ENCODE measurements around the gene KCNC1. TPM values are rescaled to one million over a fixed set of nuclear protein-coding genes. Genes with fewer than 3 reads are reported as not detected.

Gene KCNC1
- total RNA-seq, 1 experiment from 2014 or later, result 0.04 TPM

DNA sequence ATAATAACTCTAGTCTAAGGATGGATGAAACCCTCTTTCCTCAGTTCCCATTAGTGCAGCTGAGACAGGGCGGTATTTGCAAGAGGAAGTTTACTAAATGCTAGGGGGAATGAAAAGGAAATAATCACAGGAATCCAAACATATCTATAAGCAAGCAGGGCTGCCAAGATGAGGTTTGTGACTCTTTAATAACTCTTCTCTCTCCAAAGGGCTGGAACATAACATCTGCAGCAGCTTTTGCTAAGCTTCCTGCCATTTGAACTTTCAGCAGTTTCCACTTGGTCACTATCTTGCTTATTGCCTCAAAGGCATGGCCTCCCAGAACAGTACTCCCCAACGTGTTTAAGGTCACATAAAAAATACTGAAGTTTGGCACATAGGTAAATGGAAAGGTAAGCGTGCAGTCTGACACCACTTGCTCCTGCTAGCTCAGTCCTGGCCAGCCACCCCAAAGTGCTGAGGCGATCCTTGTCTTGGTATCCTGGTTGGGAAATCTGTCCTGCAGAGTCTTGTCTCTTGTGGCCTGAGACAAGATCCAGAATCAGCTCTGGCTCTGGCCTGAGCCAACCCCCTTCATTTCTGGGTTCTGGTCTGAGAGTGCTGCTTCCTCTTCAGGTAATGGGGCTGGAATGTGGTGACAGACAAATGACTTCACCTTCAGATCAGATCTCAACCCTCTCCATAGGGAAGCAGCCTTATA is 81.8 kb downstream of the KCNC1 start:
- no peak overlapping the region for H3K4me3 Mint-ChIP-seq
- H2BK12ac ChIP-seq (ENCODE audit: insufficient read length, low read depth, low read length), result no peak overlapping the region
- H3K56ac ChIP-seq (ENCODE audit: insufficient read length, low read depth, low read length), result no peak overlapping the region
- H3K79me1 ChIP-seq (ENCODE audit: insufficient read depth, low read depth, low read length, poor library complexity, severe bottlenecking), result no peaks in the 10 kb centered on the region
- H2BK15ac ChIP-seq (ENCODE audit: low read depth, low read length), result no peak overlapping the region
- no peak overlapping the region for H4K5ac ChIP-seq (ENCODE audit: insufficient read length, low read depth, low read length)
- no peak overlapping the region for H3K18ac ChIP-seq (ENCODE audit: insufficient read length, low read depth, low read length)
- TF ChIP-seq, protein P1, sequence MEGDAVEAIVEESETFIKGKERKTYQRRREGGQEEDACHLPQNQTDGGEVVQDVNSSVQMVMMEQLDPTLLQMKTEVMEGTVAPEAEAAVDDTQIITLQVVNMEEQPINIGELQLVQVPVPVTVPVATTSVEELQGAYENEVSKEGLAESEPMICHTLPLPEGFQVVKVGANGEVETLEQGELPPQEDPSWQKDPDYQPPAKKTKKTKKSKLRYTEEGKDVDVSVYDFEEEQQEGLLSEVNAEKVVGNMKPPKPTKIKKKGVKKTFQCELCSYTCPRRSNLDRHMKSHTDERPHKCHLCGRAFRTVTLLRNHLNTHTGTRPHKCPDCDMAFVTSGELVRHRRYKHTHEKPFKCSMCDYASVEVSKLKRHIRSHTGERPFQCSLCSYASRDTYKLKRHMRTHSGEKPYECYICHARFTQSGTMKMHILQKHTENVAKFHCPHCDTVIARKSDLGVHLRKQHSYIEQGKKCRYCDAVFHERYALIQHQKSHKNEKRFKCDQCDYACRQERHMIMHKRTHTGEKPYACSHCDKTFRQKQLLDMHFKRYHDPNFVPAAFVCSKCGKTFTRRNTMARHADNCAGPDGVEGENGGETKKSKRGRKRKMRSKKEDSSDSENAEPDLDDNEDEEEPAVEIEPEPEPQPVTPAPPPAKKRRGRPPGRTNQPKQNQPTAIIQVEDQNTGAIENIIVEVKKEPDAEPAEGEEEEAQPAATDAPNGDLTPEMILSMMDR (conservative IDR thresholded peaks at IDR 0.05), result no peak
- H3K23me2 ChIP-seq (ENCODE audit: insufficient read length, low read depth, low read length, poor library complexity, severe bottlenecking), result no peaks in the 10 kb centered on the region
- no peaks in the 10 kb centered on the region for H3K9me3 Mint-ChIP-seq
- no peak overlapping the region for H3K4me2 ChIP-seq (ENCODE audit: insufficient read depth, insufficient read length, low read length)
- WGBS (ENCODE audit: extremely low coverage, insufficient read length, low lambda C conversion rate), result no CpG with 5 or more reads among the region's 4 CpGs
- no peak overlapping the region for H3K23ac ChIP-seq (ENCODE audit: insufficient read length, low read depth, low read length)
- no peak overlapping the region for H3K27ac ChIP-seq (ENCODE audit: insufficient read length, low read depth, low read length)
- no peak overlapping the region for H4K8ac ChIP-seq (replicated peaks; ENCODE audit: insufficient read length, low read depth, low read length)
- H3K27me3 Mint-ChIP-seq (ENCODE audit: low read depth), result no peaks in the 10 kb centered on the region; the same call in 1 of the 2 replicates
- no peak overlapping the region for H3K9ac ChIP-seq (ENCODE audit: extremely low read depth, insufficient read length, low read length)
- H3K27ac Mint-ChIP-seq, result peak overlapping the region in 1 of 3 experiments; percentile 46; a peak in 2 of 7 replicates
- no peak overlapping the region for H3K14ac ChIP-seq (ENCODE audit: insufficient read depth, low read length)
- H4K20me1 ChIP-seq (ENCODE audit: control insufficient read depth, insufficient read depth, insufficient read length), result no peaks in the 10 kb centered on the region
- no peak overlapping the region for H3T11ph ChIP-seq (ENCODE audit: low read length)
- no peak overlapping the region for H2BK120ac ChIP-seq (ENCODE audit: low read depth, low read length, poor library complexity, severe bottlenecking)
- no peaks in the 10 kb centered on the region for H3K4me1 Mint-ChIP-seq
- no peak overlapping the region for H3K4ac ChIP-seq (ENCODE audit: low read depth, low read length)
- no peaks in the 10 kb centered on the region for H3K36me3 Mint-ChIP-seq (ENCODE audit: insufficient read depth in 1 of 3, low read depth in 3 of 3)
- H2BK5ac ChIP-seq (ENCODE audit: insufficient read length, low read length), result no peak overlapping the region
- no peak overlapping the region for H2AFZ ChIP-seq (ENCODE audit: low read length)
- H3K79me2 ChIP-seq (ENCODE audit: insufficient read depth, low read length), result no peaks in the 10 kb centered on the region
- no peaks in the 10 kb centered on the region for H3K27me3 ChIP-seq (ENCODE audit: insufficient read depth, low read length)
- DNase-seq, result no peak
- no peak overlapping the region for H2BK20ac ChIP-seq (ENCODE audit: low read depth, low read length, poor library complexity, severe bottlenecking)
- H4K91ac ChIP-seq (ENCODE audit: insufficient read length, low read depth, low read length), result no peak overlapping the region
- H3K9me3 ChIP-seq (ENCODE audit: control insufficient read depth, low read depth, low read length), result no peaks in the 10 kb centered on the region
- no peaks in the 10 kb centered on the region; the same call in 1 of the 2 replicates for H3K4me1 ChIP-seq (ENCODE audit: insufficient read depth, low read length)
- no peak overlapping the region for H2AK5ac ChIP-seq (ENCODE audit: insufficient read length, low read length)
